GM12891 (cell line): Measurements from ENCODE around the gene GATAD2B.

Experiments
- DNase-seq: peaks from one replicate; pipeline ENCODE4 v3.0.0; 2011; ENCODE audit warnings: low spot score; ENCODE audit not compliant: insufficient read length
- FAIRE-seq: peaks from 2 replicates; lab custom pipeline; 2011; peaks lifted over from hg19 to GRCh38; lab: Jason Lieb, UNC
- PAX5 ChIP-seq: IDR thresholded peaks from 2 replicates; pipeline ENCODE4 v1.6.1; 2011; ENCODE audit warnings: low read length, moderate library complexity, mild to moderate bottlenecking; ENCODE audit not compliant: insufficient read depth, severe bottlenecking
- POLR2A ChIP-seq: IDR thresholded peaks from 2 replicates; pipeline ENCODE4 v1.6.1; 2011; ENCODE audit warnings: low read depth, low read length, control low read depth
- POLR2AphosphoS5 ChIP-seq: IDR thresholded peaks from 2 replicates; pipeline ENCODE4 v1.6.1; 2011; ENCODE audit warnings: low read depth, low read length, control low read depth
- POU2F2 ChIP-seq: IDR thresholded peaks from 2 replicates; pipeline ENCODE4 v1.6.1; 2011; ENCODE audit warnings: low read depth, mild to moderate bottlenecking, control low read depth, low read length, moderate library complexity
- SPI1 ChIP-seq: IDR thresholded peaks from 2 replicates; pipeline ENCODE4 v1.6.1; 2011; ENCODE audit warnings: low read depth, low read length, control low read depth
- TAF1 ChIP-seq: IDR thresholded peaks from 2 replicates; pipeline ENCODE4 v1.6.1; 2011; ENCODE audit warnings: low read depth, low read length, control low read depth

GATAD2B gene

GRCh38 chr1:153778824-153779519, 143.8 kb downstream of the GATAD2B start:
- FAIRE-seq = no peak
- TF ChIP-seq POLR2AphosphoS5 = no peak
- no peak for TF ChIP-seq POLR2A
- no peak for TF ChIP-seq TAF1
- TF ChIP-seq POU2F2 = no peak
- TF ChIP-seq SPI1 = no peak
- DNase-seq = no peak

- TF ChIP-seq SPI1 (no peak), POLR2AphosphoS5 (no peak), PAX5 (no peak), TAF1 (no peak), POLR2A (no peak), POU2F2 (no peak)
- DNase-seq (no peak), FAIRE-seq (no peak)
Measured at GRCh38 chr1:153778051-153778823, 144.5 kb downstream of the GATAD2B start.

GRCh38 chr1:153777648-153778047, 145.1 kb downstream of the GATAD2B start:
- no peak for TF ChIP-seq POLR2A
- no peak for TF ChIP-seq TAF1
- no peak for TF ChIP-seq POLR2AphosphoS5
- no peak for TF ChIP-seq POU2F2
- no peak for TF ChIP-seq PAX5
- no peak for TF ChIP-seq SPI1
- no peak for FAIRE-seq
- DNase-seq = no peak

DNA sequence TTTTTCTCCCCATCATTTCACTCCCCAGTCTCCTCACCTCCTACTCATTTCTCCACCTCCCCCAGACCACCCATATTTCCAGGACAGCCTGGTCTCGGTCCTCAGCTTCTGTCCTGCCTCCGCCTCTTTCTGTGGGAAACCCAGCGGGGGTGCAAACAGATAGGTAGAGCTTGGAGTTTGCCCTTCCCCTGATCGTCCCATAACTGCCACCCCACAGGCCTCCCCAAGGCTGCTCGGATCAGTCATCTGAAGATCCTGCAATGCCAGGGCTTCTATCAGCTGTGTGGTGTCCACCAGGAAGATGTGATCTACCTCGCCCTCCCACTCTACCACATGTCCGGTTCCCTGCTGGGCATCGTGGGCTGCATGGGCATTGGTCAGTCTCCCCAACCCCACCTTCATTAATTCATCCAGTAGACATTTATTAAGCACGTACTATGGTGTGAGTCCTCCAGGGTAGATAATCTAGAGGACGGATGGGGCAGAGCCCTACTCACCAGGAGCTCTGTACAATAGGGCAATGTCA, 145.9 kb downstream of the GATAD2B start:
- TF ChIP-seq SPI1 (no peak), POLR2AphosphoS5 (no peak), POU2F2 (no peak), TAF1 (no peak), POLR2A (no peak), PAX5 (no peak)
- DNase-seq = no peak
- FAIRE-seq = peak; percentile 31

GRCh38 chr1:153776352-153776751, 146.4 kb downstream of the GATAD2B start:
- FAIRE-seq (no peak), DNase-seq (no peak)
- TF ChIP-seq POLR2A (no peak), SPI1 (no peak), POU2F2 (no peak), POLR2AphosphoS5 (no peak), TAF1 (no peak), PAX5 (no peak)

DNA sequence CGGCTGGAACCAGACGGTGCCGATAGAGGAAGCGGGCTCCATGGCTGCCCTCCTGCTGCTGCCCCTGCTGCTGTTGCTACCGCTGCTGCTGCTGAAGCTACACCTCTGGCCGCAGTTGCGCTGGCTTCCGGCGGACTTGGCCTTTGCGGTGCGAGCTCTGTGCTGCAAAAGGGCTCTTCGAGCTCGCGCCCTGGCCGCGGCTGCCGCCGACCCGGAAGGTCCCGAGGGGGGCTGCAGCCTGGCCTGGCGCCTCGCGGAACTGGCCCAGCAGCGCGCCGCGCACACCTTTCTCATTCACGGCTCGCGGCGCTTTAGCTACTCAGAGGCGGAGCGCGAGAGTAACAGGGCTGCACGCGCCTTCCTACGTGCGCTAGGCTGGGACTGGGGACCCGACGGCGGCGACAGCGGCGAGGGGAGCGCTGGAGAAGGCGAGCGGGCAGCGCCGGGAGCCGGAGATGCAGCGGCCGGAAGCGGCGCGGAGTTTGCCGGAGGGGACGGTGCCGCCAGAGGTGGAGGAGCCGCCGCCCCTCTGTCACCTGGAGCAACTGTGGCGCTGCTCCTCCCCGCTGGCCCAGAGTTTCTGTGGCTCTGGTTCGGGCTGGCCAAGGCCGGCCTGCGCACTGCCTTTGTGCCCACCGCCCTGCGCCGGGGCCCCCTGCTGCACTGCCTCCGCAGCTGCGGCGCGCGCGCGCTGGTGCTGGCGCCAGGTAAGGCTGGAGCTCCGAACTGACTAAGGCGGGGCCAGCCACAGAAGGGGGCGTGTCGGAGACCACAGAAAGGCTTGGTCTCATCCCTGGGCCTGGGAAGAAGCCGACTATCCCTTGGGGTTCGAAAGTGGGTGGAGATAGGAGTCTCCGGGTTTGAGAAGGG, 147.1 kb downstream of the GATAD2B start:
- TF ChIP-seq SPI1 = peak; percentile 42; the same call in 1 of the 2 replicates
- no peak for TF ChIP-seq TAF1
- no peak for TF ChIP-seq PAX5
- no peak for TF ChIP-seq POLR2AphosphoS5
- TF ChIP-seq POU2F2 = no peak
- peak; percentile 97 for FAIRE-seq
- DNase-seq = peak; percentile 68

GRCh38 chr1:153774780-153775457, 147.9 kb downstream of the GATAD2B start, which contains the start of gene SLC27A3:
TSS of gene SLC27A3 (plus strand) at chr1:153775407. CDS start at chr1:153775498, 91 bp downstream.
- DNase-seq (peak; percentile 48), FAIRE-seq (no peak)
- TF ChIP-seq POLR2A (no peak), SPI1 (no peak), PAX5 (no peak), POU2F2 (no peak), POLR2AphosphoS5 (no peak), TAF1 (no peak)

GRCh38 chr1:153774026-153774595, 148.7 kb downstream of the GATAD2B start:
- no peak for DNase-seq
- FAIRE-seq = peak; percentile 80
- TF ChIP-seq PAX5 = no peak
- no peak for TF ChIP-seq SPI1
- TF ChIP-seq POLR2AphosphoS5 = no peak
- TF ChIP-seq POU2F2 = no peak
- no peak for TF ChIP-seq POLR2A
- TF ChIP-seq TAF1 = no peak
